LNCaP clone FGC (cell line): Measurements from ENCODE around the gene RNF141.

Experiments used
- DNase-seq: peaks from one replicate; pipeline ENCODE4 v3.0.0-alpha.2; 2011; ENCODE audit warnings: low read depth
- H3K4me3 ChIP-seq: 2 replicates; pipeline ENCODE4 v1.5.1; 2011; ENCODE audit warnings: mild to moderate bottlenecking, low read depth, low read length, control low read depth
- CTCF ChIP-seq: IDR thresholded peaks from 2 replicates; pipeline ENCODE4 v1.5.1; 2012; ENCODE audit warnings: mild to moderate bottlenecking; ENCODE audit not compliant: control insufficient read depth, insufficient read depth; ENCODE audit errors: extremely low read depth

RNF141 gene

DNA sequence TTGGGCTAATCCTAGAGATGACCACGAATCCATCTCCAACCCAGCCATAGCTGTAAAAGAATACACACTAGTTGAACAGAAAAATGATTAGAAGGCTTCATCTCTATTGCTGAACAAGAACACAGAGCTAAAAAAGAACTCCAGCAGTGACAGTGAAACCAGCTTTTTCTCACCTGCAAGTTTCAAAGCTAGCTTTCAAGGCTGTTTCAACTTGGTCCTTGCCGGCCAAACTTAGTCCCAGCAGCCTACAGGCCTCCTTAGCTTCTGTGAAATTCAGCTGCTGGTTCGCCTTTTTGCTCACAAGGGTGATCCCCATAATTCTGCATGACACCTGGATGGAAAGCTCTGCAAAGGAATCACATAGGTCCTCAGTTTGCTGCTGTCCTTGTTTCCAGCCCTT, 23.0 kb upstream of the RNF141 start:
- no peak for TF ChIP-seq CTCF
- DNase-seq = no peak
- H3K4me3 ChIP-seq = no peak overlapping the region

- H3K4me3 ChIP-seq = no peak overlapping the region
- DNase-seq = no peak
- no peak for TF ChIP-seq CTCF
These were observed 21.0 kb upstream of the RNF141 start for GRCh38 chr11:10561947-10562346.

DNA sequence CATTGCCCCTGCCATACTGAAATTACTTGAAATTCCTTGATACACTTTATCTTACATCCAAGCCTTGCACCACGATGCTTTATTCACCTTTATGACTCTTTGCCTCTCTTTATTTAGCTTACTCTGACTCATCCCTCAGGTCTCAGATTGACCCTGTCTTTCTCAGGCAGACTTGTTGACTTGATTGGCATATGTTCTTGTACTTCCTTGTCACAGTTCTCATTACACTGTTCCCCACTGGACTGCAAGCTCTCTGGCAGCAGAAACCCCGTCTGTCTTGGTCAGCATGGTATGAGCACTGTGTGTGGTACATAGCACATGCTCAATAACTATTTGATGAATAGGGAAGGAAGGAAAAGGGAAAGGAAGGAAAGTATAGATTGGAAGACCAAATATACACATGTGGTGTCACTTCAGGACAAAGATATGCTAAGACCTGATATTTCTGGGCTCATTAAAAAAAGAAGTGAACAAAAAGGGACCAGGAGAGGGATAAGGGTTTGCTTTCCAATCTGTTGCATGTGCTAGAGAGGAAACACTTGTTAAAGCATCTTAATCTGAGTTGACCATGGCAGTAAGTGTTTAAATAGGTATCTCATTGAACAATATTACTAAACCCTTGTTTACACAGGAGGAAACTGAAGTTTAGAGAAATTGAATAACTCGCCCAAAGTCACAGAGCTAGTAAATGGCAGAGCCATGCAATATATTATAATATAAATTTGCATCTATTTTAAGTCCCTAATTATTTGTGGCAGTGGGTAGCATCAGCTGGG, 20.2 kb upstream of the RNF141 start:
- no peak for TF ChIP-seq CTCF
- H3K4me3 ChIP-seq = no peak overlapping the region
- no peak for DNase-seq

DNA sequence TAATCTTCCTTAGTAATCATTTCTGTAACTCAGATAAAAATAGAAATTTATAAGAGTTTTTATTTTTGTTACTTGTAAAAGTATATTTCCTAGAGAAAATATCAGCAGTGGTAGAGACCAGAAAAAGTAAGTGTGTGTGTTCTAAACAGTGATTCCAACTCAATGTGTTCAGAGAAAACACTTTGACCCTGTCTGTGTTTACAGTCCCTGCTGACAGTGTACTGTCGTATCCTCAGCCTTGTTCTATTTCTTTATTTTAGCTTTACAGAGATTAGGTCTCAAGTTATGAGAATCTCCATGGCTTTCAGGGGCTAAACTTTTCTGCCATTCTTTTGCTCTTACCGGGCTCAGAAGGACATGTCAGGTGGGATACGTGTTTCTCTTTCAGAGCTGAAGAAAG, 17.3 kb upstream of the RNF141 start:
- H3K4me3 ChIP-seq = no peak overlapping the region
- DNase-seq = no peak
- no peak for TF ChIP-seq CTCF

- TF ChIP-seq CTCF = no peak
- no peak overlapping the region for H3K4me3 ChIP-seq
- DNase-seq = no peak
These were observed 15.6 kb upstream of the RNF141 start for GRCh38 chr11:10556590-10556989.

GRCh38 chr11:10551845-10552352, 10.9 kb upstream of the RNF141 start:
- no peak overlapping the region for H3K4me3 ChIP-seq
- DNase-seq = no peak
- no peak for TF ChIP-seq CTCF

DNA sequence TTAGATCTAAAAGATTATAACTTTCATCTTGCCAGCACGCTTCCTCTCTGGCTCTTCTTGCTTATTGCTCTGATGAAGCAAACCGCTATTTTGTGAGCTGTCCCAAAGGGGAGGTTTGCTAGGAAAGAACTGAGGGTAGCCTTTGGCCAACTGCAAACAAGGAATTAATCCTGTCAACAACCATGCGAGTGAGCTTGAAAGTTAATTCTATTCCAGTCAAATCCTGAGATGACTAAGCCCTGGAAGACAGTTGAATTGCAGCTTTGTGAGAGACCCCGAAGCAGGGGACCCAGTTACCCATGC, 10.3 kb upstream of the RNF141 start:
- no peak for TF ChIP-seq CTCF
- DNase-seq = no peak

More for the DNA sequence above, 10.3 kb upstream of the RNF141 start:
- H3K4me3 ChIP-seq = no peak overlapping the region
